OCI-LY7 (cell line): ENCODE results near the gene EDAR. TPM values are rescaled to one million over a fixed set of nuclear protein-coding genes. Genes with fewer than 3 reads are reported as not detected.

Experiments
- BruUV-seq: library from RNA; stranded (reverse); fragments of 400-500 nt; replicated peaks from 2 replicates; lab custom pipeline; 2021; lab: Mats Ljungman, UMichigan
- CTCF ChIA-PET: fragments of 300-600 bp; sonication (Branson Sonifier 250); formaldehyde crosslinking; loops from one replicate; lab custom pipeline; 2022; ENCODE audit warnings: antibody characterized with exemption; ENCODE audit not compliant: unreplicated experiment; lab: Charles Lee
- POLR2A ChIA-PET: fragments of 300-600 bp; sonication (Branson Sonifier 250); formaldehyde crosslinking; loops from one replicate; lab custom pipeline; 2022; ENCODE audit warnings: antibody characterized with exemption; lab: Charles Lee
- DNase-seq: peaks from one replicate; pipeline ENCODE4 v3.0.0-alpha.2; 2015; ENCODE audit warnings: low spot score
- H2AFZ ChIP-seq: fragments of 200-600 bp; sonication (generic), shearing (Covaris generic); 2 replicates; pipeline ENCODE4 v1.6.1; 2014; ENCODE audit warnings: mild to moderate bottlenecking, antibody characterized with exemption, low read length, moderate library complexity
- H3K27ac ChIP-seq: fragments of 200-600 bp; sonication (generic); 2 replicates; pipeline ENCODE4 v1.5.1; 2014; ENCODE audit warnings: mixed run types, low read depth, mild to moderate bottlenecking, moderate library complexity, low read length, inconsistent platforms; ENCODE audit not compliant: poor library complexity, severe bottlenecking
- H3K36me3 ChIP-seq: fragments of 200-600 bp; sonication (generic); 2 replicates; pipeline ENCODE4 v1.6.1; 2014; ENCODE audit warnings: mild to moderate bottlenecking, antibody characterized with exemption, low read length, moderate library complexity, mixed read lengths; ENCODE audit not compliant: insufficient read depth
- H3K4me1 ChIP-seq: fragments of 200-600 bp; sonication (generic); 2 replicates; pipeline ENCODE4 v1.5.1; 2014; ENCODE audit warnings: mild to moderate bottlenecking, low read length; ENCODE audit not compliant: insufficient read depth, poor library complexity, severe bottlenecking
- H3K4me2 ChIP-seq: fragments of 200-600 bp; sonication (generic); 2 replicates; pipeline ENCODE4 v1.6.1; 2014; ENCODE audit warnings: mild to moderate bottlenecking, low read length
- H3K4me3 ChIP-seq: fragments of 200-600 bp; sonication (generic); 2 replicates; pipeline ENCODE4 v1.5.1; 2014; ENCODE audit warnings: mild to moderate bottlenecking, low read depth, low read length; ENCODE audit not compliant: poor library complexity, severe bottlenecking
- H3K79me2 ChIP-seq: fragments of 200-600 bp; sonication (generic); 2 replicates; pipeline ENCODE4 v1.6.1; 2016; ENCODE audit warnings: low read depth, mild to moderate bottlenecking, low read length, moderate library complexity, mixed read lengths; ENCODE audit not compliant: insufficient read depth
- H3K9me2 ChIP-seq: fragments of 200-600 bp; sonication (generic); 2 replicates; pipeline ENCODE4 v1.6.1; 2016; ENCODE audit warnings: mild to moderate bottlenecking, low read length, mixed read lengths; ENCODE audit not compliant: insufficient read depth
- H3K9me3 ChIP-seq: fragments of 200-600 bp; sonication (generic); 2 replicates; pipeline ENCODE4 v1.6.1; 2014; ENCODE audit warnings: mild to moderate bottlenecking, mixed run types, low read length, mixed read lengths
- H4K20me1 ChIP-seq: fragments of 200-600 bp; sonication (generic); 2 replicates; pipeline ENCODE4 v1.6.1; 2014; ENCODE audit warnings: mild to moderate bottlenecking, antibody characterized with exemption, low read length, moderate library complexity, mixed read lengths; ENCODE audit not compliant: insufficient read depth
- EZH2phosphoT487 ChIP-seq: fragments of 200-600 bp; sonication (generic); IDR thresholded peaks from 2 replicates; pipeline ENCODE4 v1.6.1; 2018; ENCODE audit warnings: low read depth, borderline replicate concordance, mild to moderate bottlenecking, mixed run types, antibody characterized with exemption, low read length, moderate library complexity, mixed read lengths
- intact Hi-C: fragments of 100-400 bp; cut with micrococcal nuclease; formaldehyde crosslinking; loops from one replicate; pipeline ENCODE4 v1.10.0; 2022; ENCODE audit not compliant: unreplicated experiment
- total RNA-seq, 2 experiments: library from RNA; depleted of rRNA in 1 of 2; stranded (reverse); fragments of >200 nt in 1 of 2; shearing (Covaris generic) in 1 of 2; gene quantifications; 2 replicates each; pipeline ENCODE4 v1.2.3, GENCODE V29; 2014 to 2022
- TF ChIP-seq, protein P1 (sequence below): fragments of 200-600 bp; sonication (generic); conservative IDR thresholded peaks from 2 replicates; pipeline ENCODE4 v1.5.1; 2014; ENCODE audit warnings: mild to moderate bottlenecking, antibody characterized with exemption, low read length, moderate library complexity, mixed read lengths

The EDAR gene
- total RNA-seq, 2 experiments from 2014 or later: not detected

DNA sequence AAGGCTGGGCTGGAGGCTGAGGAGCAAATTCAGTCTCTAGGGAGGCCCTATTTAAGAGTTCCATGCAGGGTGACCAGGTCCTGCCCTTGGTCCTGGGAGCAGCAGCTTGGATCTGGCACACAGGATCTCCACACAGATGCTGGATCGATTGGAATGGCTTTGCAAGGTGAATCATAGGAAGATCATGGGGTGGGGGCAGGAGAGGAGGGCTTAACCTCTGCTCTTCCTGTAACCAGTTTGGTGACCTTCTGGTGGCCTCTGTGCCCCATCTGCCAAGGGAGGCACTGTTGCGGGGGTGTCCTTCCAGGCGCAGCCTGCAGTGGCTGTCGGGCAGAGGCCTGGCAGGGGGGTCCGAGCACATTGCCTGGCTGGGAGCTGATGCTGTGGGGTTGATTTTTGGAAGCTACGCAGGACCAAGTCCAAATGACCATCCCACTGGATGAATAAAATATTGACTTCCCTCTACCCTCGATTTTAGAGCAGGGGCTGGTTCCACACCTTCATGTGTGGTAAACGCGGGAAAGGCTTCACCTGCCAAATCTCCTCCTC is 79.7 kb downstream of the EDAR start:
- intact Hi-C loops: no loop called here
- Histone ChIP-seq H3K4me1 (no peaks in the 10 kb centered on the region), H3K4me3 (no peak overlapping the region), H2AFZ (no peak overlapping the region), H3K9me2 (no peaks in the 10 kb centered on the region), H3K79me2 (no peaks in the 10 kb centered on the region), H3K36me3 (no peaks in the 10 kb centered on the region), H4K20me1 (no peaks in the 10 kb centered on the region), H3K4me2 (no peak overlapping the region), H3K9me3 (no peaks in the 10 kb centered on the region), H3K27ac (no peak overlapping the region)
- DNase-seq: no peak
- BruUV-seq: no TSS peak
- TF ChIP-seq, protein P1, sequence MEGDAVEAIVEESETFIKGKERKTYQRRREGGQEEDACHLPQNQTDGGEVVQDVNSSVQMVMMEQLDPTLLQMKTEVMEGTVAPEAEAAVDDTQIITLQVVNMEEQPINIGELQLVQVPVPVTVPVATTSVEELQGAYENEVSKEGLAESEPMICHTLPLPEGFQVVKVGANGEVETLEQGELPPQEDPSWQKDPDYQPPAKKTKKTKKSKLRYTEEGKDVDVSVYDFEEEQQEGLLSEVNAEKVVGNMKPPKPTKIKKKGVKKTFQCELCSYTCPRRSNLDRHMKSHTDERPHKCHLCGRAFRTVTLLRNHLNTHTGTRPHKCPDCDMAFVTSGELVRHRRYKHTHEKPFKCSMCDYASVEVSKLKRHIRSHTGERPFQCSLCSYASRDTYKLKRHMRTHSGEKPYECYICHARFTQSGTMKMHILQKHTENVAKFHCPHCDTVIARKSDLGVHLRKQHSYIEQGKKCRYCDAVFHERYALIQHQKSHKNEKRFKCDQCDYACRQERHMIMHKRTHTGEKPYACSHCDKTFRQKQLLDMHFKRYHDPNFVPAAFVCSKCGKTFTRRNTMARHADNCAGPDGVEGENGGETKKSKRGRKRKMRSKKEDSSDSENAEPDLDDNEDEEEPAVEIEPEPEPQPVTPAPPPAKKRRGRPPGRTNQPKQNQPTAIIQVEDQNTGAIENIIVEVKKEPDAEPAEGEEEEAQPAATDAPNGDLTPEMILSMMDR: no peak
- no peak for TF ChIP-seq EZH2phosphoT487
- POLR2A ChIA-PET: no interaction called here
- CTCF ChIA-PET: no interaction called here

DNA sequence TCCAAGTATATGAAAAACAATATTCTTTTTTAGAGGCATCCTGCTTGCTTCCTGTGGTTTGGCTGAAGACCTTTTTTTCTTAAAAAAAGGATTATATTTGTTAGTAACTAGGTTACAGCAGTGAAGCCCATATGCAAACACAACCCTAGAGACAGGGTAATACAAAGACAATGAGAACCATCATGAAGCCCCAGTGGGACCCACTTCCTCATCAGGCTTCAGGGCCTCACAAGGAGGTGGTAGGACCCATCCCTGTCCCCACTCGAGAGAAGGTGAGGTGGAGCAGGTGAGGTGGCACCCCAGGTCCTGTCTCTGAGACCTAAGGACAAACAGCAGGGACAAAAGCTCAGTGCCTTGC is 80.3 kb downstream of the EDAR start:
- Histone ChIP-seq H3K4me2 (no peak overlapping the region), H3K79me2 (no peaks in the 10 kb centered on the region), H2AFZ (no peak overlapping the region), H3K9me2 (no peaks in the 10 kb centered on the region), H4K20me1 (no peaks in the 10 kb centered on the region), H3K27ac (no peak overlapping the region), H3K4me1 (no peaks in the 10 kb centered on the region), H3K9me3 (no peaks in the 10 kb centered on the region), H3K36me3 (no peaks in the 10 kb centered on the region), H3K4me3 (no peak overlapping the region)
- CTCF ChIA-PET: no interaction called here
- DNase-seq: no peak
- POLR2A ChIA-PET: no interaction called here
- intact Hi-C loops: no loop called here
- TF ChIP-seq, protein P1: no peak
- TF ChIP-seq EZH2phosphoT487: no peak
- no TSS peak for BruUV-seq

DNA sequence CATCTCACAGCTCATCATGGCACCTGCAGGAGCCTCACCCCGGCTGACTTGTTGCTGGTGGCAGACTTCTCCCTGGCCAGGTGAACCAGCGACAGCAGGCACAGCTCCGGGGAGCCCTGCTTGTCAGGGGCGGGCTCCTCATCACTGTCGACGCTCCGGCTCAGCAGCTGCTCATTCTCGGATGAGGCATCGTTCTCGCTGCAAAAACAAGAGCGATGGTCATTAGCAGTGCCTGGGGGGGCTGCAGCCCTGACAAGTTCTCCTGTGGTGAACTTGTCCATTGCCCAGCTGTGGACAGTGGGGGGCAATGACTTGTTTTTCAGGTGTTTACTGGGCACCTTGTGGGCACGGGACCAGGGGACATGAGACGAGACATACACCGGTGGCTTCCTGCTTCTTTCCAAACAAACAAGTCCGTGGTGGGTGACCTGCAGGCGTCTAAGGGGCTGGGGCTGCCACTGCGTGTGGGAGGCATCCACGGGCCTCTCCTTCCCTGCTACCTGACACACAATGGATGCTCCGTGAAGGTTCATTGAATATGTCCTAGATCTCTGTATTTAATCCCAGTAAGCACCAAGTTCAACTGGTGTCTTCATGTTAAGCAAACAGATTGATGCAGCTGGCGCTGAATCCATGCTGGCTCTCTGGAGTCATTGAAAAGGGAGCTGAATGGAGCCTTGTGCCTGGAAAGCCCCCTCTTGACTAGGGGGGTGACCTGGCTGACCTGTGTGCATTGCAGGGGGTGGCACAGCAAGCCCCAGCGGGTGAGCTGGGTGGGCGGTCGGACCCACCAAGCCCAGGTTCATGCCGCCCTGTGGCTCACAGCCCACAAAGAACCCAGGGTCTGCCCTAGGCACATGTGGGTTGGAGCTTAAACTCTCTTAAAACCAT is 81.0 kb downstream of the EDAR start:
- no peak overlapping the region for H3K4me2 ChIP-seq
- no peak for DNase-seq
- no peaks in the 10 kb centered on the region for H3K4me1 ChIP-seq
- no TSS peak for BruUV-seq
- no peak overlapping the region for H3K27ac ChIP-seq
- no peaks in the 10 kb centered on the region for H3K79me2 ChIP-seq
- CTCF ChIA-PET: interaction anchor here (0.6 kb wide), 1 partner anchor 275 kb away, joined by 3 read pairs; no protein-coding TSS in a partner anchor
- no peaks in the 10 kb centered on the region for H3K9me2 ChIP-seq
- POLR2A ChIA-PET: no interaction called here
- no peak for TF ChIP-seq EZH2phosphoT487
- TF ChIP-seq, protein P1: no peak
- no peak overlapping the region for H2AFZ ChIP-seq
- no peaks in the 10 kb centered on the region for H3K9me3 ChIP-seq
- no peaks in the 10 kb centered on the region for H4K20me1 ChIP-seq
- no peak overlapping the region for H3K4me3 ChIP-seq
- intact Hi-C loops: no loop called here
- H3K36me3 ChIP-seq: no peaks in the 10 kb centered on the region
